AG20443 (cell line): ENCODE measurements around the gene PDP2.

Experiments
- DNase-seq: peaks from one replicate; pipeline ENCODE4 v3.0.0; 2012; ENCODE audit warnings: low spot score, mixed read lengths

PDP2 gene

GRCh38 chr16:66903544-66904427 lies 23.5 kb downstream of the PDP2 start:
- DNase-seq, result no peak

- DNase-seq, result no peak
These were observed 24.1 kb downstream of the PDP2 start for GRCh38 chr16:66904428-66904845.

- DNase-seq, result no peak
These were observed 24.7 kb downstream of the PDP2 start for GRCh38 chr16:66904846-66905632.

- no peak for DNase-seq
These were observed 25.6 kb downstream of the PDP2 start for GRCh38 chr16:66905633-66906539.

- DNase-seq, result no peak
These were observed 26.9 kb downstream of the PDP2 start for GRCh38 chr16:66906916-66907836.

- DNase-seq, result no peak
These were observed 27.8 kb downstream of the PDP2 start for GRCh38 chr16:66908116-66908515.

- DNase-seq, result no peak
These were observed 28.6 kb downstream of the PDP2 start for GRCh38 chr16:66908762-66909559.

- DNase-seq, result no peak
These were observed 30.0 kb downstream of the PDP2 start for GRCh38 chr16:66910175-66910940.

GRCh38 chr16:66911112-66911511 lies 30.8 kb downstream of the PDP2 start:
- DNase-seq, result no peak

GRCh38 chr16:66911801-66912200 lies 31.5 kb downstream of the PDP2 start:
- no peak for DNase-seq

GRCh38 chr16:66913081-66913480 lies 32.8 kb downstream of the PDP2 start:
- no peak for DNase-seq

- DNase-seq, result no peak
These were observed 33.4 kb downstream of the PDP2 start for GRCh38 chr16:66913711-66914110.

- DNase-seq, result no peak
These were observed 34.2 kb downstream of the PDP2 start for GRCh38 chr16:66914541-66914940.

- DNase-seq, result no peak
These were observed 34.7 kb downstream of the PDP2 start for GRCh38 chr16:66915041-66915440.

GRCh38 chr16:66916518-66916917 lies 36.2 kb downstream of the PDP2 start:
- no peak for DNase-seq

GRCh38 chr16:66917741-66918140 lies 37.4 kb downstream of the PDP2 start:
- DNase-seq, result no peak

- DNase-seq, result no peak
These were observed 38.0 kb downstream of the PDP2 start for GRCh38 chr16:66918355-66918754.

- no peak for DNase-seq
These were observed 38.7 kb downstream of the PDP2 start, which contains the start of gene CDH16 for GRCh38 chr16:66918803-66919568. Gene CDH16 (minus strand): TSS chr16:66918885. CDS start chr16:66918065, 820 bp downstream.
